ENCODE data around the gene MLPH. TPM values are rescaled to one million over a fixed set of nuclear protein-coding genes. Genes with fewer than 3 reads are reported as not detected.

Gene MLPH
- total and polyA plus RNA-seq, 2 donors (not counting 1 experiment from before 2014, with no cell fraction given): not detected

DNA sequence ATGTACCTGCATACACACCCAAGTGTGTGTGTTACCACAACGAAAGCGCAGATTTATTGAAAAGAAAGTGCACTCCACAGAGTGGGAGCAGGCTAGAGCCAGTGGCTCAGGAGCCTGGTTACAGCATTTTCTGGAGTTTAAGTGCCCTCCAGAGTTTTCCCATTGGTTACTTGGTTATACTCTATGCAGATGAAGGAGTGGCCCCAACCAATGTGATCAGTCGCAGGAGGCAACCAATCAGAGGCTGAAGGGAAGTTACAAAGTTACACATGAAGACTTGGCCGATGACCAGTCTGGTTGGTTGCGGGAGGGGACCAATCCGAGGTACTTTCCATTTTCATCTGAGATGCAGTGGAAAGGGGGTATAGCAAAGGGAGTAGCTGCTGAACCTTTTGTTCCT, 65.9 kb downstream of the MLPH start:
- Mint-ChIP-seq H3K27me3 (peaks cover 25% of the 10 kb centered on the region), H3K27ac (no peak overlapping the region), H3K4me1 (no peaks in the 10 kb centered on the region), H3K9me3 (ENCODE audit: insufficient read depth) (no peaks in the 10 kb centered on the region), H3K4me3 (no peak overlapping the region)
- CTCF ChIA-PET: no interaction called here
- Histone ChIP-seq H3K9ac (ENCODE audit: low read length) (no peak overlapping the region), H3K27me3 (replicated peaks in 1 of 4; ENCODE audit: control extremely low read depth in 1 of 4, control insufficient read depth in 3 of 4, insufficient read depth in 4 of 4, low read length in 3 of 4) (peaks cover 0 to 3% (median 0%) of the 10 kb centered on the region in 4 experiments), H2AFZ (ENCODE audit: insufficient read depth, low read depth, low read length, poor library complexity, severe bottlenecking) (no peak overlapping the region), H3K36me3 (replicated peaks in 1 of 2; ENCODE audit: control extremely low read depth in 1 of 2, control insufficient read depth in 1 of 2, extremely low read depth in 1 of 2, insufficient read depth in 2 of 2, low read length in 1 of 2) (no peaks in the 10 kb centered on the region), H3K27ac (ENCODE audit: low read length in 2 of 2) (no peak overlapping the region), H3K4me2 (replicated peaks; ENCODE audit: low read depth, low read length, poor library complexity, severe bottlenecking) (no peak overlapping the region), H4K20me1 (ENCODE audit: control insufficient read depth, insufficient read depth, low read length, poor library complexity, severe bottlenecking) (no peaks in the 10 kb centered on the region), H3K4me3 (ENCODE audit: control extremely low read depth in 1 of 5, extremely low read depth in 1 of 5, insufficient read depth in 1 of 5, low read depth in 2 of 5, low read length in 4 of 5) (no peak overlapping the region), H3K79me2 (ENCODE audit: control insufficient read depth, insufficient read depth, low read length) (no peaks in the 10 kb centered on the region), H3K4me1 (ENCODE audit: control insufficient read depth in 2 of 2, insufficient read depth in 2 of 2, low read length in 2 of 2) (no peaks in the 10 kb centered on the region), H3K9me3 (ENCODE audit: control extremely low read depth in 1 of 3, control insufficient read depth in 2 of 3, insufficient read depth in 1 of 3, low read length in 2 of 3) (peaks cover 2 to 13% (median 11%) of the 10 kb centered on the region in 3 donors)
- DNase-seq (no peak), ATAC-seq (ENCODE audit: low read depth) (no peak)
- 94% methylated on average over 6 of the region's 6 CpGs for WGBS (ENCODE audit: insufficient coverage)
- TF ChIP-seq CTCF (IDR thresholded peaks at IDR 0.05) (no peak), EZH2 (IDR thresholded peaks at IDR 0.05; ENCODE audit: borderline replicate concordance, insufficient read depth, low read depth, low read length, poor library complexity, severe bottlenecking) (no peak)
- POLR2A ChIA-PET: no interaction called here
- intact Hi-C loops (cut with micrococcal nuclease): no loop called here

DNA sequence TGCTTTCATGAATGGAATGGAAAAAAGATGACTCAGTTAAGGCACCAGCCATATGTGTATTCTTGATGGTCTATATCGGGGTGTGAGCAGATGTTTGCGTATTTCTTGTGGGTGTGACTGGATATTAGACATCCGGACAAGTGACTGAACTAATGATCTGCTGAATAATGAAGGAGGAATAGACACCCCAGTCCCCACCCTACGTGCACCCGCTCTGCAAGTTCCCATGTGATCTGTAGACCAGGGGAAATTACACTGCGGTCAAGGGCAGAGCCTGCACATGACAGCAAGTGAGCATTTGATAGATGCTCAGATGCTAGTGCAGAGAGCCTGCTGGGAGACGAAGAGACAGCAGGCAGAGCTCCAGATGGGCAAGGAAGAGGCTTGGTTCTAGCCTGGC, 66.9 kb downstream of the MLPH start:
- Histone ChIP-seq H3K36me3 (replicated peaks in 1 of 2; ENCODE audit: control extremely low read depth in 1 of 2, control insufficient read depth in 1 of 2, extremely low read depth in 1 of 2, insufficient read depth in 2 of 2, low read length in 1 of 2) (no peaks in the 10 kb centered on the region), H3K4me3 (ENCODE audit: control extremely low read depth in 1 of 5, extremely low read depth in 1 of 5, insufficient read depth in 1 of 5, low read depth in 2 of 5, low read length in 4 of 5) (no peak overlapping the region), H3K27ac (ENCODE audit: low read length in 2 of 2) (no peak overlapping the region), H3K4me1 (ENCODE audit: control insufficient read depth in 2 of 2, insufficient read depth in 2 of 2, low read length in 2 of 2) (no peaks in the 10 kb centered on the region), H2AFZ (ENCODE audit: insufficient read depth, low read depth, low read length, poor library complexity, severe bottlenecking) (no peak overlapping the region), H3K79me2 (ENCODE audit: control insufficient read depth, insufficient read depth, low read length) (no peaks in the 10 kb centered on the region), H3K9me3 (ENCODE audit: control extremely low read depth in 1 of 3, control insufficient read depth in 2 of 3, insufficient read depth in 1 of 3, low read length in 2 of 3) (peaks cover 2 to 13% (median 11%) of the 10 kb centered on the region in 3 donors), H3K4me2 (replicated peaks; ENCODE audit: low read depth, low read length, poor library complexity, severe bottlenecking) (no peak overlapping the region), H3K27me3 (replicated peaks in 1 of 4; ENCODE audit: control extremely low read depth in 1 of 4, control insufficient read depth in 3 of 4, insufficient read depth in 4 of 4, low read length in 3 of 4) (peaks cover 0 to 3% (median 0%) of the 10 kb centered on the region in 4 experiments), H4K20me1 (ENCODE audit: control insufficient read depth, insufficient read depth, low read length, poor library complexity, severe bottlenecking) (no peaks in the 10 kb centered on the region), H3K9ac (ENCODE audit: low read length) (no peak overlapping the region)
- POLR2A ChIA-PET: no interaction called here
- no peak for ATAC-seq (ENCODE audit: low read depth)
- CTCF ChIA-PET: no interaction called here
- Mint-ChIP-seq H3K4me3 (no peak overlapping the region), H3K9me3 (ENCODE audit: insufficient read depth) (no peaks in the 10 kb centered on the region), H3K27ac (no peak overlapping the region), H3K4me1 (no peaks in the 10 kb centered on the region), H3K27me3 (peaks cover 29% of the 10 kb centered on the region)
- no peak for DNase-seq
- 91% methylated on average over 5 of the region's 7 CpGs for WGBS (ENCODE audit: insufficient coverage)
- TF ChIP-seq EZH2 (IDR thresholded peaks at IDR 0.05; ENCODE audit: borderline replicate concordance, insufficient read depth, low read depth, low read length, poor library complexity, severe bottlenecking) (no peak), CTCF (IDR thresholded peaks at IDR 0.05) (no peak)
- intact Hi-C loops (cut with micrococcal nuclease): no loop called here

Data from B cell (primary cell).